ENCODE data around the gene ST8SIA6.

The ST8SIA6 gene

GRCh38 chr10:17474595-17475323 is 20.4 kb upstream of the ST8SIA6 start:
- TF ChIP-seq YY1 (IDR thresholded peaks at IDR 0.05; ENCODE audit: low read depth) (no peak), ZBTB7A (IDR thresholded peaks at IDR 0.05; ENCODE audit: low read depth) (no peak), TAF1 (IDR thresholded peaks at IDR 0.05; ENCODE audit: low read depth) (no peak), TEAD4 (IDR thresholded peaks at IDR 0.05) (no peak), RAD21 (IDR thresholded peaks at IDR 0.05; ENCODE audit: low read depth) (no peak), CREB1 (IDR thresholded peaks at IDR 0.05; ENCODE audit: low read depth) (no peak), EGR1 (IDR thresholded peaks at IDR 0.05) (no peak), REST (IDR thresholded peaks at IDR 0.05; ENCODE audit: low read depth) (no peak), FOXM1 (IDR thresholded peaks at IDR 0.05; ENCODE audit: borderline replicate concordance, low read depth) (no peak), NFIC (IDR thresholded peaks at IDR 0.05) (no peak), CEBPB (IDR thresholded peaks at IDR 0.05) (no peak), TCF12 (IDR thresholded peaks at IDR 0.05; ENCODE audit: low read depth) (no peak), USF1 (IDR thresholded peaks at IDR 0.05) (no peak), EP300 (IDR thresholded peaks at IDR 0.05; ENCODE audit: borderline replicate concordance) (no peak)

- no peak for TF ChIP-seq YY1 (IDR thresholded peaks at IDR 0.05; ENCODE audit: low read depth)
- no peak for TF ChIP-seq CEBPB (IDR thresholded peaks at IDR 0.05)
- no peak for TF ChIP-seq RAD21 (IDR thresholded peaks at IDR 0.05; ENCODE audit: low read depth)
- no peak for TF ChIP-seq EP300 (IDR thresholded peaks at IDR 0.05; ENCODE audit: borderline replicate concordance)
- TF ChIP-seq EGR1 (IDR thresholded peaks at IDR 0.05), result no peak
- TF ChIP-seq FOXM1 (IDR thresholded peaks at IDR 0.05; ENCODE audit: borderline replicate concordance, low read depth), result no peak
- TF ChIP-seq TAF1 (IDR thresholded peaks at IDR 0.05; ENCODE audit: low read depth), result no peak
- no peak for TF ChIP-seq USF1 (IDR thresholded peaks at IDR 0.05)
- TF ChIP-seq TCF12 (IDR thresholded peaks at IDR 0.05; ENCODE audit: low read depth), result no peak
- TF ChIP-seq CREB1 (IDR thresholded peaks at IDR 0.05; ENCODE audit: low read depth), result no peak
- no peak for TF ChIP-seq ZBTB7A (IDR thresholded peaks at IDR 0.05; ENCODE audit: low read depth)
- TF ChIP-seq TEAD4 (IDR thresholded peaks at IDR 0.05), result no peak
- TF ChIP-seq NFIC (IDR thresholded peaks at IDR 0.05), result no peak
- TF ChIP-seq REST (IDR thresholded peaks at IDR 0.05; ENCODE audit: low read depth), result no peak
- TF ChIP-seq MAX (IDR thresholded peaks at IDR 0.05), result no peak
Observed at GRCh38 chr10:17473228-17473950, 19.0 kb upstream of the ST8SIA6 start.

- TF ChIP-seq TCF12 (IDR thresholded peaks at IDR 0.05; ENCODE audit: low read depth), result no peak
- no peak for TF ChIP-seq NFIC (IDR thresholded peaks at IDR 0.05)
- TF ChIP-seq YY1 (IDR thresholded peaks at IDR 0.05; ENCODE audit: low read depth), result no peak
- TF ChIP-seq TEAD4 (IDR thresholded peaks at IDR 0.05), result no peak
- TF ChIP-seq USF1 (IDR thresholded peaks at IDR 0.05), result no peak
- no peak for TF ChIP-seq FOXM1 (IDR thresholded peaks at IDR 0.05; ENCODE audit: borderline replicate concordance, low read depth)
- TF ChIP-seq EGR1 (IDR thresholded peaks at IDR 0.05), result no peak
- no peak for TF ChIP-seq REST (IDR thresholded peaks at IDR 0.05; ENCODE audit: low read depth)
Observed at GRCh38 chr10:17472481-17473227, 18.3 kb upstream of the ST8SIA6 start.
